HG03469 (cell line): Measurements from ENCODE around the gene TMEM82.

Source experiments
- ATAC-seq: cut with Tn5 transposase; IDR thresholded peaks from one replicate; pipeline ENCODE4 v1.9.1; 2021; ENCODE audit warnings: mild to moderate bottlenecking, moderate library complexity, moderate number of reproducible peaks; ENCODE audit not compliant: unreplicated experiment

The TMEM82 gene

DNA sequence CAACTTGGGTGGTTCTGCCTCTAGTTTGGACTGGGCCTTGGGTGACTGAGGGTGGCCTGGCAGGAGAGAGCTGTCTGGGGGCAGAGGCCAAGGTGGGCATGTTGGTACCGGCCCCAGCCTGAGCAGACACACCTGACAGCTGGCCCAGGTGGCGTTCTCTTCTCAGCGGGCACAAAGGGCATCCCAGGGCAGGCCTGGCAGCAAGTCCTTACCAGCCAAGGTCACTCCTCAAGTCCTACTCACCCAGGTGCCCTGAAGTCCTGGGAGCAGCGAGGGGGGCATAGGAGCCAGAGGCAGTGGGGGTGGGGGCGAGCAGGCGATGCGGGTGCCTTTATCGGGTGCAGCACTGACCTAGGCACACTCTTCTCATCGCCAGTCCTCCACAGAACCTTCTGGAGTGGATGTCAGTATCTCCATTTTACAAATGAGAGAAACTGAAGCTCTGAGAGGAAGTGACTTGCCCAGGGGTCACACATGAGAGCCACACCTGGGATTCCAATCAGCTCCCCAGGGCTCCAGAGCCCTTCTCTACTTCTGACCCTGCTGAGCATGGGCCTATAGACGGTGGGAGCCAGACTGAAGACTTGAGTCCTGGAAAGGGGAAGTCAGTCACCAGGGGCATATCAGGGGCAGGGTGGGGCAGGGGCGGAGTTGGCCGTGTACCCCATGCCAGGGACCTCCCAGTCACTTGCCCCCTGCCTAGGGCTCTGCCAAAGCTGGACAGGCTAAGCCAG lies 6.8 kb upstream of the TMEM82 start:
- ATAC-seq = no peak

DNA sequence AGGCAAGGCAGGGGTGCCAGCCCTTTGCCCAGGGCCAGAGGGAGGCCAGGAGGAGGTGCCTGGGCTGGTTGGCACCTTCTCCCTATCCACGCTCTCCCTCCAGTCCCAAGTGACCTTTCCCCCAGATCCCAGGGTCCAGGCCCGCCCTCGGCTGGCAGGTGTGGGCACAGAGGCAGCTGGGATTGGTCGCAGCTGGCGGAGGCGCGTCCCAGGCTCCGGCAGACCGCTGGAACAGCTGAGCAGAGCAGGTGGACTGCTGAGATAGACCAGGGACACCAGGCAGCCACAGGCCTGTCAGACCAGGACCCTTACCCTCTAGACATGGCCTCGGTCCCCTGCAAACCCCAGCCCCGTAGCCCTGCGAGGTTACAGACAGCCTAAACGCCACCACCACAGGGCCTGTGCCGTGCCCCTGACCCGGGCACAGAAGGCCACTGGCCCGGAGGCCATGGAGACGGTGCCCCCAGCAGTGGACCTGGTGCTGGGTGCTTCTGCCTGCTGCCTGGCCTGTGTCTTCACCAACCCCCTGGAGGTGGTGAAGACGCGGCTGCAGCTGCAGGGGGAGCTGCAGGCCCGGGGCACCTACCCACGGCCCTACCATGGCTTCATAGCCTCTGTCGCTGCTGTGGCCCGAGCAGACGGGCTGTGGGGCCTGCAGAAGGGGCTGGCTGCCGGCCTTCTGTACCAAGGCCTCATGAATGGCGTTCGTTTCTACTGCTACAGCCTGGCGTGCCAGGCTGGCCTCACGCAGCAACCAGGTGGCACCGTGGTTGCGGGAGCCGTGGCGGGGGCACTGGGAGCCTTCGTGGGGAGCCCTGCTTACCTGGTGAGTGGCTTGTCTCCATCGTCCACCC lies 6.0 kb upstream of the TMEM82 start, which contains the start of gene SLC25A34:
TSS of gene SLC25A34 (plus strand) at position 221 of the 854 bp plus-strand sequence. CDS start at position 449, 228 bp downstream.
- no peak for ATAC-seq

DNA sequence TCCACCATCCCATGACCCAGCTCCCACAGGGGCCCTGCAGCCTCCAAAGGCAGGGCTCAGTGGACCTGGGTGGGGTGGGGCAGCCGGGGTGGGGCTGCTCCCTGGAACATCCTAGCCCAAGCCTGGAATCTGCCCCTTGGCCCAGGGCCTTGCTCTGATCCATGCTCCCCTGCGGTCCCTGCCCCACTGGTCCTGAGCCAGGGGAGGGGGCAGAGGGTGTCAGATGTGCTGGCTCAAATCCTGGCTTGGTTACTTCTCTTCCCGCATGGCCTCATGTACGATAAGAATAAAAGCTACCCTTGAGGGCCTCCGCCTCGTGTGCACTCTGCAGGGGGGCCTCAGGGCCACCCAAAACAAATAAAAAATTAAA lies 5.4 kb upstream of the TMEM82 start:
- no peak for ATAC-seq

DNA sequence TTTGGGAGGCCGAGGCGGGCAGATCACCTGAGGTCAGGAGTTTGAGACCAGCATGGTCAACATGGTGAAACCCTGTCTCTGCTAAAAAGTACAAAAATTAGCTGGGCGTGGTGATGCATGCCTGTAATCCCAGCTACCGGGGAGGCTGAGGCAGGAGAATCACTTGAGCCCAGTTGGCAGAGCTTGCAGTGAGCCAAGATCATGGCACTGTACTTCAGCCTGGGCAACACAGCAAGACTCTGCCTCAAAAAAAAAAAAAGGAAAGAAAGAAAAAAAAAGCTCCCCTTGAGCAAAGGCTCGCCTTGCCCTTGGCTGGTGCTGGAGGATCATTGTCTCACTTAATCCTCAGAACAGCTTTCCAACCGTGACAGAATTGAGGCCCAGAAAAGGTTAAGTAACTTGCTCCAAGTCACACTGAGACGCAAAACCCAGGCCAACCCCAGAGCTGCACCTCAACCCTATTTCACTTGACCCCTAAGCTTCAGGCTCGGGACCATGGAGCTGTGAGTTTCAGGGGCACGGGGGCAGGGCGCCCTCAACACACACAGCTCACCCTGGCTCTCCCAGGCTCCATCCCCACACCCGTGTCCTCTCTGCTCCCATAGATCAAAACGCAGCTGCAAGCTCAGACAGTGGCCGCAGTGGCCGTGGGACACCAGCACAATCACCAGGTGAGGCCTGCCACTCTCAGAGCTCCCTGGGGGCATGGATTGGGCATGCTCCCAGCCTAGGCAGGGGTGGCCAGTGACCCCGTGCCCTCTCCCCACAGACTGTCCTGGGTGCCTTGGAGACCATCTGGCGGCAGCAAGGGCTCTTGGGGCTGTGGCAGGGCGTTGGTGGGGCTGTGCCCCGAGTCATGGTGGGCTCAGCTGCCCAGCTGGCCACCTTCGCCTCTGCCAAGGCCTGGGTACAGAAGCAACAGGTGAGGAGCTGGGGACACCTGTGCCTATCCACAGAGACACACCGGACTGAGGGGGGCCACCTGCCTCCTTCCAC lies 4.7 kb upstream of the TMEM82 start:
- ATAC-seq = no peak

DNA sequence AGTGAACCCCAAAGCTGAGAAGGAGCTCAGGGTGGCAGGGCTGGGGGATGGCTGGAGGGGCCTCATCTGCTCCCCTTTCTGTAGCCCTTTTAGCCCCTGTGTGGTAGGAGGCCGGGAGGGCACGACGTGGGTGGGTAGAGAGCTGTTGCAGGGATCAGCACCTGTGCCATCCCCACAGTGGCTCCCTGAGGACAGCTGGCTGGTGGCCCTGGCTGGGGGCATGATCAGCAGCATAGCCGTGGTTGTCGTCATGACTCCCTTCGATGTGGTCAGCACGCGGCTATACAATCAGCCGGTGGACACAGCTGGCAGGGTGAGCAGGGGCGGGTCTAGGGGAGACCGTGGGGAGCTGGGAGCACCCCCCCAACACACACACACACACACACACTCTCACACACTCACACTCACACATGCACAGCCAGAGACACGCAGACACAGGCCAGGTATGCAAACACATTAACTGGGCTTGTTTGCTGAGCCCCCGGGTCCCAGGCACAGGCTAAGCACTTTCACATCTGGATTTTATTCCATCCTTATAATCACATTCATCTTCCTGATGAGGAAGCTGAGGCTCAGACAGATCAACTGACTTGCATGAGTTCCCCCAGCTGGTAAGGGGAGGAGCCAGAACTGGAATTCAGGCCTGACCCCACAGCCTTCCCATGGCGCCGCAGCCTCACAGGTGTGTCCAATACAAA lies 3.7 kb upstream of the TMEM82 start:
- no peak for ATAC-seq

DNA sequence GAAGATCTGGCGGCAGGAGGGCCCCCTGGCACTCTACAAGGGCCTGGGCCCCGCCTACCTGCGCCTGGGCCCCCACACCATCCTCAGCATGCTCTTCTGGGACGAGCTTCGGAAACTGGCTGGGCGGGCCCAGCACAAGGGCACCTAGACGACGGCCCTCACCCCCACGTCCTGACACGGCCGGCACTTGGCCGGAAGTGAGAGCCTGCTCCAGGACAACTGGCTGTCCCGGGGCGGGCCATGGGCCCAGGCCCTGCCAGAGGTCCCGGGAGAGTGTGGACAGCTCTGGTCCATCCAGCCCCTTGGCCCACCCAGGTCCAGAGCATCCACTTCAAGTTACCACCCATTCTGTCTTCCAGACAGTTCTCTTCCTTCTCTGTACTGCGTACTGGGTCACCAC lies 3.0 kb upstream of the TMEM82 start:
- ATAC-seq = no peak

DNA sequence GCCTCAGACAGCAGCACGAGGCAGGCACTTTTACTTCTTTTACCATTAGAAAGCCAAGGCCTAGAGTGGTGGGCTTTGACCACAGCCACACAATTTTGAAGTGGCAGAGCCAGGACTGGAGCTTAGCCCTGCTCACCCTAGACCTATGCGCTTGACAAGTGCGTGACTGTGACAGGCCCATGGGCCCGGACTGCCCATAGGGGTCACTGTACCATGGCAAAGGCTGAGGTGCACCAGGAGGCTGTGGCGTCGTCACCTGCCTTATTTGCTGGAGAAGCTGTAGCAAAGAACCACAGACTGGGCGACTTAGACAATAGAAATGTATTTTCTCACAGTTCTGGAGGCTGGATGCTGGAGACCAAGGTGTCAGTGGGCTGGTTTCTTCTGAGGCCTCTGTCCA lies 2.6 kb upstream of the TMEM82 start:
- no peak for ATAC-seq

DNA sequence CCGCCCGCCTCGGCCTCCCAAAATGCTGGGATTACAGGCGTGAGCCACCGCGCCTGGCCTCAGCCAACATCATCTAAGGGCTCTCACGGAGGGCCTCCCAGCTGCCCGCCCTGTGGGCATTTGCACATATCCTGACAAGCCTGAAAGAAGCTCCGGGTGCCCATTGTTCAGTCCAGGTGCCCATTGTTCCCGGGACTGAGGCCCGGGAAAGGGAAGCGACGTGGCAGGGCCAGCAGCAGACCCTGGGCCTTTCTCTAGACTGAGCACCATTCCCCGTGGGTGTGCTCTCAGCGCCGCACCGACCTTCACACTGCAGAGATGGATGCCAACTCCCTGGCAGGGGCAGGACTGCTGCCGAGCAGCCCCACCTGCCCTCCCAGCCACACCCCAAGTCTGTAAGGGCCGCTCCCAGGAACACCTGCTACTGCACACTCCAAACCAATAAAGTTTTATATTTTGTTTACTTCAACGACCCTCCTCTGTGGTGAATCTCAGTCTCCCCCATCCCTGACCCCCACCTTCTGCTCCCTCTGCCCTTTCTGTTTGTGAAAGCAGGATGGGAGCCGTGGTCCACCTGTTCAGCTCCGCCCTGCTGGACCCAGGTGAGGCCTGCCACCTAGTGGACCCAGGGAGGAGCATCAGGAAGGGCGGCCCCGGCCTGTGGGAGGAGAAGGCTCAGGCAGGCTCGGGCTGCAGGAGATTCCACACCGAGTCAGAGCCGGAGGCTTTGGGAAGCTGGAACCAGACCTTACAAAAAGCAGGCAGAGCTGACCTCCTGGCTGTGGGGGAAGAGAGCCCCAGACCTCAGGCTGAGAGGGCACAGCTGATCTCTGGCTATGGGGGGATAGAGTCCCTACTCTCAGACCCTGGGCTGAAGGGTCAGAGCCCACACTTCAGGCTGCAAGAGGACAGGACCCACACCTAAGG lies 1.1 kb upstream of the TMEM82 start:
- no peak for ATAC-seq

DNA sequence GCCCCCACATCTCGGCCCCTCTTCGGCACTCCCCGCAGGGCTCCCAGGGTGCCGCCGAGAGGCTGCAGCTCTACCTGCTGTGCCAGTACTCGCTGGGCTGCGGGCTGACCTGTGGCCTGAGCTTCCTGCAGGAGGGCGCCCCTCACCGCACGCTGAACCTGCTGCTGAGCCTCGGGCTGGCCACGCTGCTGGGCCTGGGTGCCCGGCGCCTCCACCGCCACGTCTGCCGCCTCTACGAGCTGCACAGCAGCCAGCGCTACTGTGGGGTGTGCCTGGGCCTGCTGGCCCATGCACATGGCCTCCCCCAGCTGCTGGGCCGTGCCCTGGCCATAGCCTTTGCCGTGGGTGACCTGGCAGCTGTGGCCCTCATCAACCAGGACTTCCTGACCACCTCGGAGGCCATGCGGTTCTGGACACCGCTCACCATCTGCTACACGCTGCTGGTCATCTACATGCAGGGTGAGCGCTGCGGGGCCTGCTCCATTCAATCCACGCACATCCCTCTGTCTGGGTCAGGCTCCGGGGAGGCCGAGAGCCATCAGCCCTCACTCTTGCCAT lies 1.9 kb downstream of the TMEM82 start:
- ATAC-seq = no peak

DNA sequence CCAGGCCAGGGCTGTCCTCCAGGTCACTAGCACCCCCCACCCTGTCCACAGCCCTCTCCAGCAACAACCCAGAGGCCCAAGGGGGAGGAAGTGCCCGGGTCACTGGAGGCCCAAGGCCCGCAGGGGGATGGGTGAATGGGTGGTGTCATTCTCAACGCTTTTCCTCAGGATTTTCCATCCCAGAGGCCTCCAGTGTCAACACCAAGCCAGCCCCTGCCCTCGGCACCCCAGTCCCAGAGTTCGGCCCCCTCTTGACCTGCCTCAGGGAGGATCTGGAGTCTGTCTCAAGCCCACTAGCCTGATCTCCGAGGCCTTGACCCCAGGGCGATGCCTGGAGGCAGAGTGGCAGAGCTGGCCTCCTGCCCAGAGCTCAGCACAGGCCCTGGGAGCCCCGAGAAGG lies 5.1 kb downstream of the TMEM82 start:
- no peak for ATAC-seq

DNA sequence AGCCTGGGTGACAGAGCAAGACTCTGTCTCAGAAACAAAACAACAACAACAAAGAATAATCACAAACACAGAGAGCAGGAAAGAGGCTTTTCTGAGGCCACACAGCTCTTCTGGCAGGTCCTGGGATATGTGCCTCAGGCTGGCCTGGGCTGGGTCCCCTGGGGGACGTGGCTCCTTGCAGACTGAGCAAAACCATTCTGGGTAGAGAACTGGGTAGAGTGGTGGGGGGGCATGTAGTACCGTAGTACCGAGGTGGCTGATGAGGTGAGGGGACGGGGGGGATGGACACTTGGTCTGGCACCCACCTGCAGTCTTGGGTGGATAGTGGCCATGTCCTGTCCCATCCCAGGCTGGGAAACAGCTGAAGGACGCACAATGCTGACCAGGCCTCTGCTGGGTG lies 6.0 kb downstream of the TMEM82 start:
- no peak for ATAC-seq

DNA sequence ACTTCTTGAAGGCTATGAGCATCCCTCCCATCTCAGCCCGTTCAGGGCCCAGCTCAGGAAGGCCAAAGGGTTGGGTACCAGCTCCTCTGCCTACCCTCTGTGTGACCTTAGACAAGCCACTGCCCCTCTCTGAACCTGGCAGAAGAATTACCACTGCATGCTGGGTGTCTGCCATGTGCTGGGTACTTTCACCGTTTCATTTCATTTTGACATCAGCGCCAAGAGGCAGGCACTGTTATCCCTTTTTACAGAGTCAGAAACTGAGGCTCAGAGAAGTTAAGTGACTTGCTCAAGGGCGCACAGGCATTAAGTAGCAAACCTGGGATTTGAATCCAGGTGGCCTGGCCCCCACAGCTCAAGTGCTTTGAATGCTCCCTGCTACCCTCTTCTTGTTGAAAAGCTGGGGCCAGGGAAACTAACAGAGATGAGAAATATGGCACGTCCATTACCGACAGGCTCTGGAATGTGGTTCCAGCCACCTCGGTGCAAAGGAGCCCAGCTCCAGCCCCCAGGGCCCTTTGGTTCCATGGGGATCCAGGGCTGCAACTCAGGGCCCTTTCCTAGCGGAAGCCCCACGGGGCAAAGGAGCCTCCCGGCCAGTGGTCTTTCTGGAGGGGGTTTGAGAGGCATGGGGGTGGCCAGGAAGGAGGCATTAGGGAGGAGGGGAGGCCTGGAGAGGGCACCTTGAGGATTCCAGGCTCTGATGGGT lies 6.5 kb downstream of the TMEM82 start:
- ATAC-seq = no peak

DNA sequence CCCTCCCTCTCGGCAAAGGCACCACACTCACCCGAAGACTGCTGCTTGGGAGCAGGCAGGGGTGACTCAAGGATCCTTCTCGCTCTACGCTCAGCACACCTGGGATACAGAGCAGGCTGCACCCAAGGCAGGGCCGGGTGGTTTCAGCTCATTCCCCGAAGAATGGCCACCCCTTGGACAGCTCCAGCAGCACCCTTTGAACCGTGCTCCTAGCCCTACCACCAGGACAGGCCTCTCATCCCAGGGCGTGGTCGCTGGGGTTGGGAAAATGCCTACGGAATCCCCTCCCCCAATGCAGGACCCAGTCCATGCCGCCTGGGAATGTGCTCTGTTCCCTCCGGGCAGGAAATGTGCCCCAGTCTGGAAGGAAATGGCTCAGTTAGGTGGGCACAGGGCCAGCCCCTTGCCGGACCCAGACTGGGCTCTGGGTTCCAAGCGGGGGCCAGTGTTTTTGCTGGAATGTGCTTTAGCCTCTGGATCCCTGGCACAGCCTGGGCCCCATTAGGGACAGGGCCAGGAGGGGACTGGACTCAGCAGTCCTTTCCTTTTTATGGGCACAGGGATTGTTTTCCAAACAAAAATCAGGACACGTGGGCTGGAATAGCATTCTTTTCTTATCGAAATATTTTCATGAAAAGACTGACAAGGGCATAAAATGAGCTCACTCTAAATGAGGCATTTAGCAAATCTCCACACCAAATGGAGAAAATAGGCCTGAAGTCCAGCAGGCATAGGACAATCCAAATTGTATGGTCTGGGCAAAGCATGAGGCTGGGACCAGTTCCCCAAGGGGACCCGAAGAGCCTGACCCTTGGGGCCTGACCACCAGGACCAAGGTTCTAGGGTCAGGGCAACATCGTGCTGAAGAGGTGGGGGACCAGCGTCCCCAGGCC lies 7.3 kb downstream of the TMEM82 start:
- no peak for ATAC-seq

DNA sequence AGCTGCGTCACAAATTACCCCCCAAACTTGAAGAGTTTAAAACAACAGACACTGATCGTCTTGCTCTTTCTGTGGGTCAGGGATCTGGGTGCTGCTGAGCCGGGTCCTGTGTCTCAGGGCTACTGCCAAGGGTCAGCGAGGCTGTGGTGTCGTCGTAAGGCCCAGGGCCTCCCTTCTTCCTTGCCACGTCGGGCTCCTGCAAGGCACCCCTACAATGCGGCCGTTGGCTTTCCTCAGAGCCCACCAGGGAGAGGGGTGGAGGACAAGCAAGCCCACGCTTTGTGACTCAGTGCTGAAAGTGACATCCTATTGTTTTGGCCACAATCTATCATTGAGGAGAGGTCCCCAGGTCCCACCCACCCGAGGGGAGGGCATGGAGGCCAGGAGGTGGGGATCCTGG lies 8.6 kb downstream of the TMEM82 start:
- ATAC-seq = no peak

DNA sequence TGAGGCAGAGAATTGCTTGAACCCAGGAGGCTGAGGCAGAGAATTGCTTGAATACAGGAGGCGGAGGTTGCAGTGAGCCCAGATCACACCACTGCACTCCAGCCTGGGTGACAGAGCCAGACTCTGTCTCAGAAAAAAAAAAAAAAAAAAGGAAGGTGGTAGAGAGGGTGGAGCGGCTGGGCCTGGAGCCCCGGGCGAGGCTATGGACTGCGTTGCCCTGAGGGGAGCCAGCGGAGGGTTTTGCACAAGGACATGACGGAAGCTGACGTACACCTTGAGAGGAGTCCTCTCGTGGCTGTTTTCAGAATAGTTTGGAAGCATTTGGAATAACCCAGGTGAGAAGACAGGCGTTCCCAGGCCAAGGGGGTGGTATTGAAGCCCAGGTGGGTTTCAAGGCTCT lies 9.4 kb downstream of the TMEM82 start:
- no peak for ATAC-seq

DNA sequence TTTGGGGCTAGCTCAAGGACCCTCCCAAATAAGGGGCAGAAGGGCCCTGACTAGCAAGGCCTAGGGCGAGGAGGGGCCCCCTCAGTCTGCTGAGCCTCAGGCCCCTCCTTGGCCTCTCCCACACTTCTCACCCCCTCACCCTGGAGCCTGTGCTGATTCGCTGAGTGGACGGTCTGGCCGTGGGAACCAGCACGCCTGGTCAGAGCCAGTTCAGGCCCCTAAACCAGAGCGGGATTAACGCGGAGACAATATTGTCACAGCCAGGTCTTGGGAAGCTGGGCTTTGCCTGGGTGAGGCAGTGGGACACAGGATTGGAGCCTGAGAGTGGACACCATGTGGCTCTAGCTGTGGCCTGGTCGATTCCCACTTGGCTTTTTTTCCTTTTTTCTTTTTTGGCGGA lies 11.5 kb downstream of the TMEM82 start:
- ATAC-seq = no peak

DNA sequence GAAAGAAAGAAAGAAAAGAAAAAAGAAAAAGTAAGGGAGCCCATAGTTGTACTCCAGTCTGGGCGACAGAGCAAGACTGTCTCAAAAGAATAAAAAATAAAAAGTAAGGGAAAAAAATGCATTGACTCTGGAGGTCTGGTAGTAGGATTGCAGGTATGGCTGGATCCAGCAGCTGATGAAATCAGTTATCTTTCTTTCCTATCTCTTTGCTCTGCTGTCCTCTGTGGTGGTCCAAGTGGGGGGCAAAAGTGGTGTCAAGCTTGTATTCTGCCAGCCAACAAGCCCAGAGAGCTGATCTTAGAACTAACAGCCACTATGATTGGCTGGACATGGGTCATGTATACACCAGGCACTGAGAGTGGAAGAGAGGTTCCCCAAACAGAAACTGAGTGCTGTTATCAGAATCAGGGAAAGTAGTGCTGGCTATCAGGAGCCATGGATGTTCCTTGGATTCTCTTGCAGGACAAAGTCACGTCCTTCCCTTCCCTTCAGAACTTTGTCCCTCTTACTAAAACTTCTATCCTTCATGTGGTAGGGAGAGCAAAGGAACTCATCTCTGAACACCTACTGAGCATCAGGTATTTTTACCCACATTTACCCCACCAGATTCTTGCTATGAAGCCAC lies 12.8 kb downstream of the TMEM82 start:
- no peak for ATAC-seq
